ENCODE data around the gene RNU5B-1. TPM values are rescaled to one million over a fixed set of nuclear protein-coding genes. Genes with fewer than 3 reads are reported as not detected.

RNU5B-1 gene
- total RNA-seq, 1 donor from 2014 or later = 11.4 TPM

DNA sequence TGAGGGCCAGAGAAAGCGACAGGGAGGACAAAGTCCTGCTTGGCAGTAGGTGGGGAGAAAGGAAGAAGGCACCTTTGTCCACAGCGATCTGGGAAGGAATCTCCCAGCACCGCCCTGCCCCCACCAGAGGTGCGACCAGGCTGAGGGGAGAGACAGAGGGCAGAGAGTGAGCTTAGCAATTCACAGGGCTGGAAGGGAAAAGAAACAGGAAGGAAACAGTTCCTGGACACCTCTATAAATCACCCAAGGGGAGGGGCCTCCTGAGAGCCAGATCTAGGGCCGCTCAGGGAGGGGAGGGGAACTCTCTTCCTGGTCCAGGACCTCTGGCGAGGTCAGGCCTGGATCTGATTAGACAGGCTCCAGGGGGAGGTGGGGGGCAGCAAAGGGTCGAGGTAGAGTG lies 35.4 kb downstream of the RNU5B-1 start:
- H3K9me3 Mint-ChIP-seq (ENCODE audit: low read depth) = no peaks in the 10 kb centered on the region
- no peaks in the 10 kb centered on the region for H3K4me1 Mint-ChIP-seq (ENCODE audit: low read depth)
- H3K36me3 Mint-ChIP-seq (ENCODE audit: low read depth) = no peaks in the 10 kb centered on the region
- peaks cover 19% of the 10 kb centered on the region for H3K27me3 Mint-ChIP-seq (ENCODE audit: low read depth)
- H3K27ac Mint-ChIP-seq (ENCODE audit: unreplicated experiment) = no peak overlapping the region
- TF ChIP-seq, protein P1, sequence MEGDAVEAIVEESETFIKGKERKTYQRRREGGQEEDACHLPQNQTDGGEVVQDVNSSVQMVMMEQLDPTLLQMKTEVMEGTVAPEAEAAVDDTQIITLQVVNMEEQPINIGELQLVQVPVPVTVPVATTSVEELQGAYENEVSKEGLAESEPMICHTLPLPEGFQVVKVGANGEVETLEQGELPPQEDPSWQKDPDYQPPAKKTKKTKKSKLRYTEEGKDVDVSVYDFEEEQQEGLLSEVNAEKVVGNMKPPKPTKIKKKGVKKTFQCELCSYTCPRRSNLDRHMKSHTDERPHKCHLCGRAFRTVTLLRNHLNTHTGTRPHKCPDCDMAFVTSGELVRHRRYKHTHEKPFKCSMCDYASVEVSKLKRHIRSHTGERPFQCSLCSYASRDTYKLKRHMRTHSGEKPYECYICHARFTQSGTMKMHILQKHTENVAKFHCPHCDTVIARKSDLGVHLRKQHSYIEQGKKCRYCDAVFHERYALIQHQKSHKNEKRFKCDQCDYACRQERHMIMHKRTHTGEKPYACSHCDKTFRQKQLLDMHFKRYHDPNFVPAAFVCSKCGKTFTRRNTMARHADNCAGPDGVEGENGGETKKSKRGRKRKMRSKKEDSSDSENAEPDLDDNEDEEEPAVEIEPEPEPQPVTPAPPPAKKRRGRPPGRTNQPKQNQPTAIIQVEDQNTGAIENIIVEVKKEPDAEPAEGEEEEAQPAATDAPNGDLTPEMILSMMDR (IDR thresholded peaks at IDR 0.05) = no peak
- peak; percentile 34 for DNase-seq (ENCODE audit: low spot score)
- no peak overlapping the region for H3K4me3 Mint-ChIP-seq (ENCODE audit: unreplicated experiment)

DNA sequence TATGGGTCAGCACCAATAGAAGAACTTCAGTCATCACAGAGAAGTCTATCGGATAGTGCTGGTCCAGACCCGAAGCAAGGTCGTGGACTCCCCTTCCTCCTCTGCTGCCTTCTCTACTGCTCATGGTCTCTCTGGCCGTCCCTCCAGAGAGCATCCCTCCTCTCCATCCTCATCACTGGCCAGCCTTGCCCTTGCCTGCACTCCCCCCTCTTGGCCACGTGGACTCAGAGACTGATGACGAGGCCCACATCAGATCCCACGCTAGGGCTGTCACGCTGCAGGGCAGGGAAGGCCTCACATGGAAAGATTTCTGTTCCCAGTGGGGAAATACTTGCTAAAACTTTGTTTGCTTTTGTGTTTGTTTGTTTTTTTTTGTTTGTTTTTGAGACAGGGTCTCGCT lies 38.0 kb downstream of the RNU5B-1 start:
- Mint-ChIP-seq H3K4me3 (ENCODE audit: unreplicated experiment) (no peak overlapping the region), H3K4me1 (ENCODE audit: low read depth) (no peaks in the 10 kb centered on the region), H3K27me3 (ENCODE audit: low read depth) (peaks cover 14% of the 10 kb centered on the region), H3K27ac (ENCODE audit: unreplicated experiment) (no peak overlapping the region), H3K9me3 (ENCODE audit: low read depth) (no peaks in the 10 kb centered on the region), H3K36me3 (ENCODE audit: low read depth) (no peaks in the 10 kb centered on the region)
- DNase-seq (ENCODE audit: low spot score) = peak; percentile 22
- TF ChIP-seq, protein P1 (IDR thresholded peaks at IDR 0.05) = no peak

DNA sequence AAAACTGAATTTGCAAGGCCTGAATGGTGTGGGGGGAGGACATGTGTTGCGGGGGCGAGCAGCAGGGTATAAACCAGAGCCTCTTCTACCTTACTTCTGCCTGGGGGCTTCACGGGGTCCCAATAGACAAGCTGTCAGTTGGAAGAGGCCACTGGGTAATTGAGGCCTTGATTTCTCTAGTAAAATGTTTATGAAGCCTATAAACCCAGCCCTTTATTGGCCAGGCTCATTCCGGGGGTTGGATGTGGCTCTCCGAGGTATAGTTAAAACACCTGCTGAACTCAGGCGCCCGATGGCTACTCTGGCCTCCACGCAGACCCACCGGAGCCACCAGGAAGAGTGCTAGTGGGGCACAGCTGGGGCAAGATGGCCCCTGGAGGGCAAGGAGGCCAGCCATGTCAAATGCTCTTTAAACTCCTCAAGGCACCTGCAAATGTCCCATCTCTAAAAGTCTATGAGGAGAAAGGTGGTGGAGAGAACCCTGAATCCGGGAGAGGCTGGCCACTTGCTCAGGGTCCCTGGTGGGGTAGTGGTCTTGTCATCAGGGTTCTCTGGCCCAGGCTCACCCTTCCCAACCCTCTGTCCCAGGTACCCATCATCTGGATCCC lies 39.0 kb downstream of the RNU5B-1 start:
- no peaks in the 10 kb centered on the region for H3K36me3 Mint-ChIP-seq (ENCODE audit: low read depth)
- peak; percentile 59 for DNase-seq (ENCODE audit: low spot score)
- H3K27me3 Mint-ChIP-seq (ENCODE audit: low read depth) = peaks cover 13% of the 10 kb centered on the region
- no peaks in the 10 kb centered on the region for H3K9me3 Mint-ChIP-seq (ENCODE audit: low read depth)
- H3K4me3 Mint-ChIP-seq (ENCODE audit: unreplicated experiment) = no peak overlapping the region
- H3K4me1 Mint-ChIP-seq (ENCODE audit: low read depth) = no peaks in the 10 kb centered on the region
- TF ChIP-seq, protein P1 (IDR thresholded peaks at IDR 0.05) = no peak
- no peak overlapping the region for H3K27ac Mint-ChIP-seq (ENCODE audit: unreplicated experiment)

DNA sequence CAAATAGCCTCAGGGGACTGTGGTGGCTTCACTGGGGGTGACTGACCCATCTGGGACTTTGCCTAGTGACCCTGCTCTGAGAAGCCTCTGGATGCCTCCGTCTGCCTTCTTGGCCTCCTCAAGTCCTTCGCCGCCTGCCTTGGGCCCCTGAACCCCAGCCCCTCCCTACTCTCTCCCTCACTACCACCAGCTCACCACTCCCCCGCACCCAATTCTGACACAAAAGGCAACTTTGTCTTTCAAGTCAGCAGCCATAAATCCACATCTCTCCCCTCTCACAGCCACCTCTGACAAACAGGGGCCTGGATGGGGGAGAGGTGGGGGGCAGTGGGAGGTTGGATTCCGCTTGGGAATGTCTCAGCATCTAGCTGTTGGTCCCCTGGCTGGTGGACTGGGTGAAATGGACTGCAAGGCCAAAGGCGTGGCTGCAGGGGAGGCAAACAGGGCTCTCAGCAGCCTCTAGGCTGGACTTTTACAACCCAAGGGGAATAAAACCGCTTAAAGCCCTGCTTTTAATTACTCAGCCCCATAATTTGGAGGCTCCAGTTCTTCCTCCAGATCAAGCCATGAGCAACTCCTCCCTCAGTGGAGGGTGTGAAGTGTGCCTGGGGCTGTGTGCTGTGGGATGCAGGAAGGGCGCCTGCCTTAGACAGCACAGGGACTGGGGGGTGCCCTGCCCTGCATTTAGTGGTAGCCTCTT lies 39.9 kb downstream of the RNU5B-1 start:
- no peaks in the 10 kb centered on the region for H3K4me1 Mint-ChIP-seq (ENCODE audit: low read depth)
- H3K9me3 Mint-ChIP-seq (ENCODE audit: low read depth) = no peaks in the 10 kb centered on the region
- H3K27me3 Mint-ChIP-seq (ENCODE audit: low read depth) = peaks cover 10% of the 10 kb centered on the region
- H3K4me3 Mint-ChIP-seq (ENCODE audit: unreplicated experiment) = no peak overlapping the region
- H3K27ac Mint-ChIP-seq (ENCODE audit: unreplicated experiment) = no peak overlapping the region
- H3K36me3 Mint-ChIP-seq (ENCODE audit: low read depth) = no peaks in the 10 kb centered on the region
- peak; percentile 62 for DNase-seq (ENCODE audit: low spot score)
- TF ChIP-seq, protein P1 (IDR thresholded peaks at IDR 0.05) = no peak

DNA sequence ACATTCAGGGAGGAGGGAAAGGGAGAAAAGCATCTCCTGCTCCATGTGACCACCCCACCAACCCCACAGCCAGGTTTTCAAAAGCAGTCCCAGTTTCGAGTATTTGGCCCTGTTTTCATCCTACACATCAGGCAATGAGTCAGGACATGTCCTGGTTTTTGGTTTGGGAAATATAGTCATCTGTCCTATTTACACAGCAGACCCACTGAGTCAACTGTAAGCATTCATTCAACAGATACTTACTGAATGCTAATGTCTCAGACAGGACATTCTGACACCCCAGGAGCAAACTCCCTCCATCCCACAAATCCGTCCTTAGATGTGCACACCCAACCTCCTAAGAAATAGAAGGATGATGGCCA lies 40.4 kb downstream of the RNU5B-1 start:
- H3K36me3 Mint-ChIP-seq (ENCODE audit: low read depth) = no peaks in the 10 kb centered on the region
- peaks cover 6% of the 10 kb centered on the region for H3K27me3 Mint-ChIP-seq (ENCODE audit: low read depth)
- no peak overlapping the region for H3K27ac Mint-ChIP-seq (ENCODE audit: unreplicated experiment)
- H3K4me1 Mint-ChIP-seq (ENCODE audit: low read depth) = no peaks in the 10 kb centered on the region
- TF ChIP-seq, protein P1 (IDR thresholded peaks at IDR 0.05) = no peak
- no peaks in the 10 kb centered on the region for H3K9me3 Mint-ChIP-seq (ENCODE audit: low read depth)
- no peak overlapping the region for H3K4me3 Mint-ChIP-seq (ENCODE audit: unreplicated experiment)
- DNase-seq (ENCODE audit: low spot score) = peak; percentile 2
